Heart right ventricle (tissue), 16 donors: Measurements from ENCODE around the gene POU3F3. TPM values are rescaled to one million over a fixed set of nuclear protein-coding genes. Genes with fewer than 3 reads are reported as not detected.

ENCODE experiments used
- ATAC-seq, 8 donors: fragments of 200-7000 bp; cut with Tn5 transposase; one replicate each; pipeline ENCODE4 v1.9.1; 2020; ENCODE audit warnings: mild to moderate bottlenecking in 8 of 8, moderate library complexity in 8 of 8, moderate number of reproducible peaks in 1 of 8
- DNase-seq, 2 donors: peaks; one replicate each; pipeline ENCODE4 v3.0.0-alpha.2; 2020
- H3K27ac ChIP-seq, 10 donors: fragments of 200-600 bp; sonication (generic) in 2 of 10; one replicate each; pipeline versions ENCODE4 v1.5.0 to v1.8.0; 2020 to 2022; ENCODE audit warnings: mild to moderate bottlenecking in 3 of 10
- H3K27me3 ChIP-seq, 7 donors: fragments of 200-600 bp; one replicate each; pipeline ENCODE4 v1.8.0; 2021 to 2022; ENCODE audit warnings: mild to moderate bottlenecking in 2 of 7
- H3K36me3 ChIP-seq, 9 donors: fragments of 200-600 bp; sonication (generic) in 1 of 9; one replicate each; pipeline versions ENCODE4 v1.5.0 to v1.8.0; 2020 to 2022; ENCODE audit warnings: mild to moderate bottlenecking in 2 of 9
- H3K4me1 ChIP-seq, 9 donors: fragments of 200-600 bp; sonication (generic) in 1 of 9; one replicate each; pipeline versions ENCODE4 v1.5.0 to v1.8.0; 2020 to 2022; ENCODE audit warnings: mild to moderate bottlenecking in 4 of 9
- H3K4me3 ChIP-seq, 10 donors: fragments of 200-600 bp; sonication (generic) in 2 of 10; one replicate each; pipeline versions ENCODE4 v1.5.0 to v1.8.0; 2020 to 2022; ENCODE audit warnings: mild to moderate bottlenecking in 7 of 10, moderate library complexity in 2 of 10
- H3K9me3 ChIP-seq, 11 donors: fragments of 200-600 bp in 10 of 11; sonication (generic) in 2 of 11; one replicate each; pipeline versions ENCODE4 v1.5.0 to v1.8.0; 2013 to 2022; ENCODE audit warnings: mild to moderate bottlenecking in 2 of 11, control low read depth in 1 of 11, moderate library complexity in 1 of 11
- WGBS, 2 donors: extraction: QIAGEN DNeasy Blood & Tissue Kit; methylation state at CpG; one replicate each; pipeline ENCODE4 v1.1.7; 2013; ENCODE audit warnings: inconsistent platforms in 1 of 2; 5-methylcytosine and 5-hydroxymethylcytosine counted together
- intact Hi-C, 10 donors: fragments of 100-400 bp; cut with DNase I; formaldehyde crosslinking; loops; one replicate each; pipeline versions ENCODE4 v1.11.1 to v1.14.2; 2022
- polyA plus RNA-seq, 2 donors: library from polyadenylated mRNA; stranded (reverse); fragments of 200-250 nt; gene quantifications; one replicate each; pipeline ENCODE4 v1.2.3, GENCODE V29; 2013
- total RNA-seq, 10 donors: library from RNA; stranded (reverse); fragmentation: NEBNext Ultra II Directional in 3 of 10; extraction: Animal tissue kit (Norgen Biotek cat#: 25700) in 3 of 10; gene quantifications; one replicate each; pipeline versions ENCODE4 v1.2.1 to v1.2.4, GENCODE V29; 2021 to 2023
- TF ChIP-seq, protein P1 (sequence below), 9 donors: fragments of 200-600 bp; sonication (generic) in 2 of 9; IDR thresholded peaks; one replicate each; pipeline versions ENCODE4 v1.5.0 to v1.8.0; 2021 to 2022; ENCODE audit warnings: antibody characterized with exemption in 9 of 9, mild to moderate bottlenecking in 5 of 9, moderate library complexity in 1 of 9
- donor health status: Arrhythmogenic right ventricular cardiomyopathy.
- donor health status: ischemic (EF 13 %, LVEDD 7.1; RV severe dilation, severe dysfunction).
- donor health status: healthy with polysubstance abuse.
- donor health status: DM: no; HTN: yes; CAD: no.
- donor health status: DM: no; HTN: no; CAD: no.
- donor health status: ischemic (EF 25% LVEDD 6.9; RV normal size, moderate dysfunction).
- donor health status: ischemic (EF 25% LVEDD 5.7; RV mildly dilated, moderate dysfunction).
- donor health status: healthy.
- donor health status: DM: yes; HTN: yes; CAD: no.
- donor health status: Ischemic cardiomyopathy.
- donor health status: ischemic (EF 35%, LVEDD 5.7; RV mildly dilated, moderate dysfunction).
- donor health status: nonischemic (EF 11% LVEDD 7.7; RV severe dilation, severe dysfunction).
- donor health status: DM: yes; HTN: yes; CAD: no.
- donor health status: PGD.
- donor health status: ischemic (EF 29% LVEDD 5.4; RV normal size, mild dysfunction).
- donor health status: nonischemic (EF 23%, LVEDD 6.1; RV moderate dilation, normal function).

Gene POU3F3
- total and polyA plus RNA-seq, 12 donors: 0.04 to 0.61 (median 0.12) TPM; not detected in 5

DNA sequence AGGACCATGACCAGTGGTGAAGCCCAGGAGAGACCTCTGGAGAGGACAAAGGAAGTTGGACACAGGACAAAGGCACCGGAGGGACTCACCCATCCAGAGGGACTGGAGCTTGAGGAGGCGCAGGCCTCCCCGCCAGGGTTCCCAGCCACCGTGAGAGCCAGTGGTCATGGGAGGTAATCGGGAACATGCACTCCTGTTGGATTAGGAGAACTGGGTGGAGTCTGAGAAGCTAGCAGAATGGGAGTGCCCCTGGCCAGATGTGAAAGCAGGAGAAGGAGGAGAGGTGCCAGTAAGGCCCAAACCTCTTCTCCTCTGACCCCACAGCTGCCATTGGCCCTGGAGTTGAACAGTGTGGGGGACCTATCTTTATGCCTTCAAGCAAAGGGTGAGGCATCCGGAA lies 20.3 kb downstream of the POU3F3 start:
- intact Hi-C loops: loop anchor here in 2 of 10 donors (5.0 kb wide), 2 partner anchors 727 to 842 kb away; no protein-coding TSS in a partner anchor
- TF ChIP-seq, protein P1, sequence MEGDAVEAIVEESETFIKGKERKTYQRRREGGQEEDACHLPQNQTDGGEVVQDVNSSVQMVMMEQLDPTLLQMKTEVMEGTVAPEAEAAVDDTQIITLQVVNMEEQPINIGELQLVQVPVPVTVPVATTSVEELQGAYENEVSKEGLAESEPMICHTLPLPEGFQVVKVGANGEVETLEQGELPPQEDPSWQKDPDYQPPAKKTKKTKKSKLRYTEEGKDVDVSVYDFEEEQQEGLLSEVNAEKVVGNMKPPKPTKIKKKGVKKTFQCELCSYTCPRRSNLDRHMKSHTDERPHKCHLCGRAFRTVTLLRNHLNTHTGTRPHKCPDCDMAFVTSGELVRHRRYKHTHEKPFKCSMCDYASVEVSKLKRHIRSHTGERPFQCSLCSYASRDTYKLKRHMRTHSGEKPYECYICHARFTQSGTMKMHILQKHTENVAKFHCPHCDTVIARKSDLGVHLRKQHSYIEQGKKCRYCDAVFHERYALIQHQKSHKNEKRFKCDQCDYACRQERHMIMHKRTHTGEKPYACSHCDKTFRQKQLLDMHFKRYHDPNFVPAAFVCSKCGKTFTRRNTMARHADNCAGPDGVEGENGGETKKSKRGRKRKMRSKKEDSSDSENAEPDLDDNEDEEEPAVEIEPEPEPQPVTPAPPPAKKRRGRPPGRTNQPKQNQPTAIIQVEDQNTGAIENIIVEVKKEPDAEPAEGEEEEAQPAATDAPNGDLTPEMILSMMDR (IDR thresholded peaks at IDR 0.05): no peak

GRCh38 chr2:104875262-104875661 lies 21.3 kb downstream of the POU3F3 start:
- WGBS, 2 donors: 61 to 70% methylated on average over 1 of the region's 1 CpG
- Histone ChIP-seq H3K27me3 (peaks cover 7 to 92% (median 89%) of the 10 kb centered on the region in 7 donors), H3K4me3 (no peak overlapping the region), H3K4me1 (peaks cover 2 to 18% (median 13%) of the 10 kb centered on the region in 9 donors), H3K9me3 (no peaks in the 10 kb centered on the region), H3K27ac (no peak overlapping the region), H3K36me3 (no peaks in the 10 kb centered on the region)
- DNase-seq (no peak), ATAC-seq (no peak)
- TF ChIP-seq, protein P1 (IDR thresholded peaks at IDR 0.05): no peak
- intact Hi-C loops: no loop called here

More for the DNA sequence above, 20.3 kb downstream of the POU3F3 start:
- Histone ChIP-seq H3K27ac (no peak overlapping the region), H3K4me3 (no peak overlapping the region), H3K4me1 (peaks cover 2 to 18% (median 13%) of the 10 kb centered on the region in 9 donors), H3K27me3 (peaks cover 7 to 92% (median 89%) of the 10 kb centered on the region in 7 donors), H3K36me3 (no peaks in the 10 kb centered on the region), H3K9me3 (no peaks in the 10 kb centered on the region)
- ATAC-seq (peak in 1 of 8 donors; percentile 14), DNase-seq (no peak)
- WGBS, 2 donors: 50 to 64% methylated on average over 6 of the region's 6 CpGs

GRCh38 chr2:104876606-104877570 lies 23.0 kb downstream of the POU3F3 start:
- no peak for DNase-seq
- H3K27me3 ChIP-seq: peaks cover 7 to 92% (median 88%) of the 10 kb centered on the region in 7 donors
- TF ChIP-seq, protein P1 (IDR thresholded peaks at IDR 0.05): no peak
- H3K4me1 ChIP-seq: peaks cover 2 to 14% (median 13%) of the 10 kb centered on the region in 9 donors
- intact Hi-C loops: no loop called here
- H3K9me3 ChIP-seq: no peaks in the 10 kb centered on the region
- 71 to 74% methylated on average over 14 of the region's 14 CpGs for WGBS, 2 donors
- H3K36me3 ChIP-seq: no peaks in the 10 kb centered on the region
- no peak for ATAC-seq
- H3K4me3 ChIP-seq: no peak overlapping the region
- H3K27ac ChIP-seq: no peak overlapping the region

DNA sequence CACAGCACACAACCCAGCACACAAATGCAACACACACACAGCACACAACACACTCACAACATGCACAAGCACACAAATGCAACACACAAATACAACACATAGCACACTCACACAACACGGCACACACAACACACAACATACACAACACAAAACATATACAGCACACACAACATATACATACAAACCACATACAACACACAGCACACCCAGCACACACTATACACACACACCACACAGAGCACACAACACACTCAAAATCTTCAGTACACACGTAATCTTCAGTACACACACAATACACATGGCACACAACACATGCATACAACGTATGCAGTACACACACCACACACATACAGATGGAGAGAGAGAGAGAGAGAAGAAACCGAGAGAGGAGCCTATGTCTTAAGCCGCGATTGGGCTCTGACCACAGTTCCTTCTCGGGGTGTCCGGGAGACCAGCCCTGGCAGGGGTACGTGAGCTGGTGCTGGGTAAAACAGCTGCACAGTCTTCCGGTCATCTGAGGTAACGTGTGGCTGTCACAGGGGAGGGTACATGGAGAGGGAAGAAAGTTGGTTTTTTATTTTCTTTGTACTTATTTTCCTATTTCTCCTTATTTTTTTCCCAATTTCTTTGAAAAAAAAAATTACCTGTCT lies 25.1 kb downstream of the POU3F3 start:
- DNase-seq: no peak
- no peaks in the 10 kb centered on the region for H3K9me3 ChIP-seq
- peaks cover 0 to 92% (median 86%) of the 10 kb centered on the region in 7 donors for H3K27me3 ChIP-seq
- intact Hi-C loops: no loop called here
- WGBS, 2 donors: 77 to 82% methylated on average over 11 of the region's 11 CpGs
- no peaks in the 10 kb centered on the region for H3K36me3 ChIP-seq
- H3K4me3 ChIP-seq: no peak overlapping the region
- no peak overlapping the region for H3K27ac ChIP-seq
- TF ChIP-seq, protein P1 (IDR thresholded peaks at IDR 0.05): no peak
- no peak for ATAC-seq
- no peaks in the 10 kb centered on the region for H3K4me1 ChIP-seq
